CD4-positive, alpha-beta T cell treated with Interleukin-4 for 4 hours (primary cell): ENCODE data around the gene OR6C68.
"Not testable (repeated sequence)": the region's sequence is repeated elsewhere in the genome, so short reads cannot be mapped to it uniquely, and the experiment has no call there.

Experiments used
- DNase-seq: peaks from one replicate; pipeline ENCODE4 v3.0.0-alpha.2; 2020

Gene OR6C68

GRCh38 chr12:55492078-55492477, at the start of gene OR6C68:
Gene OR6C68 (plus strand): TSS chr12:55492378. CDS start chr12:55492378, 0 bp downstream.
- no peak for DNase-seq

GRCh38 chr12:55443776-55444175, 48.4 kb upstream of the OR6C68 start, which contains the start of gene OR6C2:
Gene OR6C2 (plus strand): TSS chr12:55444076. CDS start chr12:55452214, 8,138 bp downstream.
- DNase-seq, result no peak

- no peak for DNase-seq
Measured at GRCh38 chr12:55445357-55445756, 46.8 kb upstream of the OR6C68 start.

- no peak for DNase-seq
Measured at GRCh38 chr12:55446326-55446725, 45.9 kb upstream of the OR6C68 start.

DNA sequence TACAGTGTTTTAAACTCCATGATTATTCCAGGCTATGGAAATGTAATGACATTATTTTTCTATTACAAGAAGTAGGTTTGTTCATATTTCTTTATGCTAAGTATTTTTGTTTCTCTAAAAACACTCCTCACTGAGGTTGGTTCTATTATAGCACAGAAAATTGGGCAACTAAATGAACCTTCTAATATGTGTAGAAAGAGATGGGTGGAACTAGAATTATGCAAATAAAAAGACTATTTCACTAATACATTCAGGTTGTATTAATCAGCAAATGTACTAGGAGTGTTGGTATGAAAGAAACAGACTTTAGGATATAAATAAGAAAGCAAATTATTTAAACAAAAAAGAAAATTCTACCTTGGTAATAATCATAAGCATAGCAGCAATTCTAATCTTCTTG, 43.4 kb upstream of the OR6C68 start:
- DNase-seq, result no peak

- DNase-seq, result not testable (repeated sequence)
Measured at GRCh38 chr12:55464926-55465325, 27.3 kb upstream of the OR6C68 start.

DNA sequence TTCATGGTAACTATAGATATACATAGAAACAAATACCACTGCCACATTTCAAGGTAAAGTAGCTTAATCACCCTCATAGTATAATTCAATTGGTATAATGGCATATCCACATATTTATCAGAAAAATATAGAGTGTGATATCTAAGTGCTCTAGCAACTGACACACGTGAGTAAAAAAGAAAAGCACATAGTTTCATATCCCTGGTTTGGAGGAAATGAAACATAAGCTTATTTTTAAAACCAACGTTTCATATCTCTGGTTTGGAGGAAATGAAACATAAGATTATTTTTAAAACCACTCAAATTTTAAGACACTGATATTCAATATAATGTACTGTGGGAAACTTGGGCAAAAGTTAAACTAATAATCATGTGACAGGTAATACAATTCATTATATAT, 24.3 kb upstream of the OR6C68 start:
- DNase-seq, result no peak

DNA sequence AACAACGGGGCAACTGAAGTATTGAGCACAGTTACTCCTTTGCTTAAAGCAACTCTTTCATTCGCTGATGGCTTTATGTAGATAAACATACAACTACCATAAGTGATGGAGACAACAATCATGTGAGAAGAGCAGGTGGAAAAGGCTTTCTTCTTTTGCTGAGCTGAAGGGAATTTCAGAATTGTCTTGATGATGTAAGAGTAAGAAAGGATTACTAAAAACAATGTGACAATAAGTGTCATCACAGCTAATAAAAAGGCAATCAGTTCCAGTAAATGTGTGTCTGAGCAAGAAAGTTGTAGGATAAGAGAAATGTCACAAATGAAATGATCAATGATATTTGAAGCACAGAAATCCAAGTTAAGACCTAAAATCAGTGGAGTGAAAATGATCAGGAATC, 22.9 kb upstream of the OR6C68 start:
- no peak for DNase-seq

GRCh38 chr12:55470088-55470829, 21.9 kb upstream of the OR6C68 start, which contains the start of gene OR6C70:
Gene OR6C70 (minus strand): TSS chr12:55470138. CDS start chr12:55470138, 0 bp downstream.
- no peak for DNase-seq

- DNase-seq, result no peak
Measured at GRCh38 chr12:55472264-55472663, 19.9 kb upstream of the OR6C68 start.

GRCh38 chr12:55479136-55479535, 13.0 kb upstream of the OR6C68 start:
- DNase-seq, result not testable (repeated sequence)

DNA sequence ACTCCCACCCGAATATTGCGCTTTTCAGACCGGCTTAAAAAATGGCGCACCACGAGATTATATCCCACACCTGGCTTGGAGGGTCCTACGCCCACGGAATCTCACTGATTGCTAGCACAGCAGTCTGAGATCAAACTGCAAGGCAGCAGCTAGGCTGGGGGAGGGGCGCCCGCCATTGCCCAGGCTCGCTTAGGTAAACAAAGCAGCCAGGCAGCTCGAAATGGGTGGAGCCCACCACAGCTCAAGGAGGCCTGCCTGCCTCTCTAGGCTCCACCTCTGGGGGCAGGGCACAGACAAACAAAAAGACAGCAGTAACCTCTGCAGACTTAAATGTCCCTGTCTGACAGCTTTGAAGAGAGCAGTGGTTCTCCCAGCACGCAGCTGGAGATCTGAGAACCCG, 7.9 kb upstream of the OR6C68 start:
- not testable (repeated sequence) for DNase-seq

GRCh38 chr12:55495490-55495889, 3.3 kb downstream of the OR6C68 start:
- no peak for DNase-seq

DNA sequence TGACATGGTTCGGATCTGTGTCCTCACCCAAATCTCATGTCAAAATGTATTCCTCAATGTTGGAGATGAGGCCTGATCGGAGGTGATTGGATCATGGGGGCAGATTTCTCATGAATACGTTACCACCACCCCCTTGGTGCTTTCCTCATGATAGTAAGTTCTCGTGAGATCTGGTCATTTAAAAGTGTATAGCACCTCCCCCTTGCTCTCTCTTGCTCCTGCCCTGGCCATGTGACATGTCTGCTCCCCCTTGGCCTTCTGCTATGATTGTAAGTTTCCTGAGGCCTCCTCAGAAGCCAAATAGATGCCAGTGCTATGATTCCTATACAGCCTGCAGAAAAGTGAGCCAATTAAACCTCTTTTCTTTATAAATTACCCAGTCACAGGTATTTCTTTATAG, 7.1 kb downstream of the OR6C68 start:
- DNase-seq, result no peak

GRCh38 chr12:55499810-55500252, 7.7 kb downstream of the OR6C68 start:
- DNase-seq, result no peak

- DNase-seq, result no peak
Measured at GRCh38 chr12:55501601-55502000, 9.4 kb downstream of the OR6C68 start.

- DNase-seq, result no peak
Measured at GRCh38 chr12:55515696-55516095, 23.5 kb downstream of the OR6C68 start.

DNA sequence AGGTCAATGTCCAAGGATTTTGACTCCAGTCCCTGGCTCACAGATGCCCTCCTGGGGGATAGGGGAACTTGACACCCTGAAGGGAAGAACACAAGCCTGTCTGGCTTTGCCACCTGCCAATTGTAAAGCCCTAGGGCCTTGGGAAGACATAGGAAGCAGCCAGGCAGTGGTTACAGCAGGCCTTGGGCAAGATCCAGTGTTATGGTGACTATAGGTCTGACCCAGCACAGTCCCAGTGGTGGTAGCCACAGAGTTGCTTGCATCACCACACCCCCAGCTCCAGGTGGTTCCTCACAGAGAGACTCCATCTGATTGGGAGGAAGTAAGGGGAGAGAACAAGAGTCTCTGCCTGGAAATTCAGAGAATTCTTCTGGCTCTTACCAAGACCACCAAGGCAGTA, 24.2 kb downstream of the OR6C68 start:
- no peak for DNase-seq
